ENCODE measurements around the gene TTC8. TPM values are rescaled to one million over a fixed set of nuclear protein-coding genes. Genes with fewer than 3 reads are reported as not detected.

Gene TTC8
- total RNA-seq, 4 donors from 2014 or later, result 8.6 to 33.0 (median 18.6) TPM

DNA sequence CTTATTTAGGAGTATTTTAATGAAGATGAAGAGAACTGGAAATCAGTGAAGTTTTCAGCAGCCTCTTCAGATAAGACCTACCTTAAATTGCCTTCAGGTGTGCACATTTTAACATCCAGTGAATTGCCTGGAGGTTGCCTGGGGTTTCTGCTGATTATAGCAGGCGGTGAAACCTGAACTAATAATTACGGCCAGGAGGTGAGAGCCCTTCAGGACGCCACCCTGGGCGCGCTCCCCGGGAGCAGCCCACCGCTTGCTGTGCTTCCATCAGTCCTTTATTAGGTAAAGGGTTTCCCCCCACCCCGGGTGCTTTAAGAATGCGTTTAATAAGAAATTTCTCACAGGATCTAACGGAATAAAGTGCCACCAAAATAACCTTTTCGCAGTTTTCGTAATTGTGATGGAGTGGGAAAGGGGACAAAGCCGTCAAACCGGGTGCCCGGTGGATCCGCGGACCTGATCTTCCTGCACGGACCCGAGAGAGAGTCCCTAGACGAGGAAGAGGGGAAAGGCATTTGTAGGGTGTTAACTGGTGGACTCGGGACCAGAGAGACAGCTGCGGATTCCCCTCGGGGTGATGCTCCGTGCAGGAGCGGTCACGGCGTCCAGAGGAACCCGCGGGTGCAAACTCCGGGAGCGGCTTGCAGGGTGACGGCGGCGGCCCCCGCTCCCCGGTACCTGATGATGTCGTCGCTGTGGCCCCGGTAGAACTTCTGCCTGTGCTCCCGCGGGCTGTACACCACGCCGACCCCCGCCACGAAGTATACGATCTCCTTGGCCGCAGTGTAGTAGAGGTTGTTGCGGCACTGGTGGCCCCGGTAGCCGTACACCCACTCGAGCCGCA lies 32.6 kb upstream of the TTC8 start:
- no peak for DNase-seq (ENCODE audit: low spot score)
- ATAC-seq (ENCODE audit: low FRiP score), result peak; percentile 16
- TF ChIP-seq, protein P1, sequence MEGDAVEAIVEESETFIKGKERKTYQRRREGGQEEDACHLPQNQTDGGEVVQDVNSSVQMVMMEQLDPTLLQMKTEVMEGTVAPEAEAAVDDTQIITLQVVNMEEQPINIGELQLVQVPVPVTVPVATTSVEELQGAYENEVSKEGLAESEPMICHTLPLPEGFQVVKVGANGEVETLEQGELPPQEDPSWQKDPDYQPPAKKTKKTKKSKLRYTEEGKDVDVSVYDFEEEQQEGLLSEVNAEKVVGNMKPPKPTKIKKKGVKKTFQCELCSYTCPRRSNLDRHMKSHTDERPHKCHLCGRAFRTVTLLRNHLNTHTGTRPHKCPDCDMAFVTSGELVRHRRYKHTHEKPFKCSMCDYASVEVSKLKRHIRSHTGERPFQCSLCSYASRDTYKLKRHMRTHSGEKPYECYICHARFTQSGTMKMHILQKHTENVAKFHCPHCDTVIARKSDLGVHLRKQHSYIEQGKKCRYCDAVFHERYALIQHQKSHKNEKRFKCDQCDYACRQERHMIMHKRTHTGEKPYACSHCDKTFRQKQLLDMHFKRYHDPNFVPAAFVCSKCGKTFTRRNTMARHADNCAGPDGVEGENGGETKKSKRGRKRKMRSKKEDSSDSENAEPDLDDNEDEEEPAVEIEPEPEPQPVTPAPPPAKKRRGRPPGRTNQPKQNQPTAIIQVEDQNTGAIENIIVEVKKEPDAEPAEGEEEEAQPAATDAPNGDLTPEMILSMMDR (IDR thresholded peaks at IDR 0.05), result no peak

DNA sequence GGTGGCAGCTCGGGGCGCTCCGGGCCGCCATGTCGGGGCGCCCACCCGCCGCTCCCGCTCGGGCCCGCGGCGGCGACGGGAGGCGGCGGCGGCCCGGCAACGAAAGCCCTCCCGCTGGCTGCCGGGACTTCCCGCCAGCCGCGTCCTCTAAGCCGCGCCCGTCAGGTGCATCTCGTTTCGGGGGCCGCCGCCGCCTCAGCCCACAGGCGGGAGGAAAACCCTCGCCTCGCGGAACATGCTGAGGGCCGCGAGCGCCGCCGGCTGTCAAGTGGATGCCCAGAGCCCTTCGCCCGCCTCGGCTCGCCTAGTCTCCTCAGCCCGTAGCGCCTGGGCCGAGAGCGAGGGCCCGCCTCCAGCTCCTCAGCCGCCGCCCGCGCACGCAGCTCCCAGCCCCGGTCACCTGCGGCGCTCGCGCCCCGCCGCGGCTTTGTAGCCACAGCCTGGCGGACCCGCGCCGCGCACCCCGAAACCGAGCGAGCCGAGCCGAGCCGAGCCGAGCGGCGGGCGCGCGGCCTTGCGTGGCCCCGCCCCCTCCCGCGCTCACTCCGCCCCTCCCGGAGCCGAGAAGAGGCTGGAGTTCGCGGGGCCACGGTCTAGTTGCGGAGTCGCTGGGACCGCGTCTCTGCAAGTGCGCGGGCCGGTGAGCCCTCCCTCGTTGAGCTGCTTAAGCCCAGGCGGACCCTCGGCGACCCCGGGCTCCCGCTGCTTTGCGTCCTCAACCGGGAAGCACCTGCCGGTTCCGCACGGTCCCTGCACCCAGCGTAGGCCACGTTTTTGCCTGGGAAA lies 31.8 kb upstream of the TTC8 start, which contains the start of gene EML5:
EML5 (minus strand) TSS at position 481 of the 786 bp plus-strand sequence; CDS start at position 31, 450 bp downstream.
- TF ChIP-seq, protein P1 (IDR thresholded peaks at IDR 0.05), result no peak
- peak; percentile 46 for DNase-seq (ENCODE audit: low spot score)
- ATAC-seq (ENCODE audit: low FRiP score), result peak; percentile 98

DNA sequence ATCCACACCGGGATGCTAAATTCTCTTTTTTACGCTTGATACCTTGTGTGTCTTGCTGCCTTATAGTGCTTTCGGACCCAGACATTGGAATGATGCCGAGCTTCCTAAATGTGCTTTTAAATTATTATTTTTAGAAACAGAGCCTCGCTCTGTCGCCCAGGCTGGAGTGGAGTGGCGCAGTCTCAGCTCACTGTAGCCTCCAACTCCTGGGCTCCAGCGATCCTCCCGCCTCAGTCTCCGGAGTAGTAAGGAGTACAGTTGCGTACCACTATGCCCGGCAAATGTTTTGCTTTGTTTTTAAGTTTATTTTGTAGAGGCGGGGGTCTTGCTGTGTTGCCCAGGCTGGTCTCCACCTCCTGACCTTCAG lies 31.2 kb upstream of the TTC8 start:
- TF ChIP-seq, protein P1 (IDR thresholded peaks at IDR 0.05), result no peak
- no peak for ATAC-seq (ENCODE audit: low FRiP score)
- no peak for DNase-seq (ENCODE audit: low spot score)

DNA sequence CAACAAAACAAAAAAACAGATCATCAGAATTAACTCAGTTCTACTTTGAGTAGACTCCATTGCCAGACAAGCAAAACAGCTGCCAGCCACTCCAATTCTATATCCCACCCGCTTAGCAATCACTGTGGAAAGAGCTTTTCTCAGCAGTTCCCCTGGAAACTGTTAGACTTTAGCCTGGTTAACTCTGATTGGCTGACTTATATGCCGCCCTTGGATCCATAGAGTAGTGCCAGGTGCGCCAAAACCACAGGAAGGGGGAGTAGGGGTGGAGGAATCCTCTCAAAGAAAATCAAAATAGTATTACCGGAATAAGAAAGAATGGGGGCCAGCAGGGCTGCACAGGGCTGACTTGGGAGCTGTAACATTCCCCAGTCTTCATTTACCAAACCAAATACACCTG lies 26.3 kb upstream of the TTC8 start:
- TF ChIP-seq, protein P1 (IDR thresholded peaks at IDR 0.05), result no peak
- DNase-seq (ENCODE audit: low spot score), result no peak
- ATAC-seq (ENCODE audit: low FRiP score), result no peak

DNA sequence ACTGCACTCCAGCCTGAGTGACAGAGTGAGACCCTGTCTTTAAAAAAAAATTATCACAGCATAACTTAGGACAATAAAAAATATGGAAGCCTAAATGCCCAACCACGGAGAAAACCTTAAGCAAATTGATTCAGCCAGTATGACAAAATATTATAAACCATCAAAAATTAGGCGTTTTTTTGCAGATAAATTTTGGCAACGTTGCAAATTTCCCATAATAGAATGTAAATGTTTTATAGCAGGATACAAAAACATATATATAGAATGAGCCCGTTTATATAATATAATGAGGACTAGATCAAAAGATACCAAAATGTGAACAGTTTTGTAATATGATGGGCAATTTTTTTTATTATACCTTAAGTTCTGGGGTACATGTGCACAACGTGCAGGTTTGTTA lies 24.9 kb upstream of the TTC8 start:
- no peak for DNase-seq (ENCODE audit: low spot score)
- TF ChIP-seq, protein P1 (IDR thresholded peaks at IDR 0.05), result no peak
- no peak for ATAC-seq (ENCODE audit: low FRiP score)

DNA sequence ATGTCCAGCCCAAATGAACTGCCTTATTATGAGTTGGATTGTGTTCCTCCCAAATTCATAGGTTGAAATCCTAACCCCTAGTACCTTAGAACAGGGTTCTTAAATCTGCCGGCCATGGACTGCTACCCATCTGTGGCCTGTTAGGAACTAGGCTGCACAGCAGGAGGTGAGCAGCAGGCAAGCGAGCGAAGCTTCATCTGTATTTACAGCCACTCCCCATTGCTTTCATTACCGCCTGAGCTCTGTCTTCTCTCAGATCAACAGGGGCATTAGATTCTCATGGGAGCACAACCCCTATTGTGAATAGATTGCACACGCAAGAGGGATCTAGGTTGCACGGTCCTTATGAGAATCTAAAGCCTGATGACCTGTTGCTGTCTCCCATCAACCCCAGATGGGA lies 21.9 kb upstream of the TTC8 start:
- no peak for ATAC-seq (ENCODE audit: low FRiP score)

More for the DNA sequence above, 21.9 kb upstream of the TTC8 start:
- no peak for DNase-seq (ENCODE audit: low spot score)
- TF ChIP-seq, protein P1 (IDR thresholded peaks at IDR 0.05), result no peak
